Activated CD4-positive, alpha-beta memory T cell treated with anti-CD3 and anti-CD28 coated beads for 36 hours (primary cell): Measurements from ENCODE around the gene ENDOG. TPM values are rescaled to one million over a fixed set of nuclear protein-coding genes. Genes with fewer than 3 reads are reported as not detected.

ENCODE experiments used
- CTCF ChIA-PET: fragments of 350-600 bp; sonication (Branson Sonifier 250); formaldehyde crosslinking; loops from one replicate; lab custom pipeline; 2021; ENCODE audit warnings: antibody characterized with exemption, inconsistent platforms; lab: Charles Lee
- POLR2A ChIA-PET: fragments of 350-600 bp; sonication (Branson Sonifier 250); formaldehyde crosslinking; loops from one replicate; lab custom pipeline; 2021; ENCODE audit warnings: antibody characterized with exemption; lab: Charles Lee
- DNase-seq: peaks from one replicate; pipeline ENCODE4 v3.0.0-alpha.2; 2020
- H3K27ac Mint-ChIP-seq: one replicate; pipeline ENCODE4 v1.8.0; 2021; ENCODE audit warnings: mixed read lengths
- H3K27me3 Mint-ChIP-seq: one replicate; pipeline ENCODE4 v1.8.0; 2021; ENCODE audit warnings: mixed read lengths
- H3K36me3 Mint-ChIP-seq: one replicate; pipeline ENCODE4 v1.8.0; 2021; ENCODE audit warnings: mixed read lengths
- H3K4me1 Mint-ChIP-seq: one replicate; pipeline ENCODE4 v1.8.0; 2021; ENCODE audit warnings: low read depth, mixed read lengths
- H3K4me3 Mint-ChIP-seq: one replicate; pipeline ENCODE4 v1.8.0; 2021; ENCODE audit warnings: mild to moderate bottlenecking, mixed read lengths
- H3K9me3 Mint-ChIP-seq: one replicate; pipeline ENCODE4 v1.8.0; 2021; ENCODE audit warnings: mixed read lengths
- intact Hi-C: fragments of 100-400 bp; cut with micrococcal nuclease; formaldehyde crosslinking; loops from one replicate; pipeline ENCODE4 v1.15.1; 2023
- total RNA-seq, 2 experiments: library from RNA; stranded (reverse); gene quantifications; one replicate each; pipeline ENCODE4 v1.2.3, GENCODE V29; 2021

ENDOG gene
- total RNA-seq, 2 experiments from 2014 or later = 13.8 to 14.2 TPM

GRCh38 chr9:128802482-128802881 is 15.8 kb upstream of the ENDOG start:
- H3K4me1 Mint-ChIP-seq = no peaks in the 10 kb centered on the region
- intact Hi-C loops = no loop called here
- DNase-seq = no peak
- POLR2A ChIA-PET = no interaction called here
- CTCF ChIA-PET = interaction anchor here (1.2 kb wide), 1 partner anchor 16 kb away, joined by 5 read pairs; the partner anchor contains the start of gene ENDOG
- H3K27me3 Mint-ChIP-seq = no peaks in the 10 kb centered on the region
- peaks cover 23% of the 10 kb centered on the region for H3K36me3 Mint-ChIP-seq
- no peak overlapping the region for H3K4me3 Mint-ChIP-seq
- H3K9me3 Mint-ChIP-seq = no peaks in the 10 kb centered on the region
- H3K27ac Mint-ChIP-seq = no peak overlapping the region

GRCh38 chr9:128805661-128806060 is 12.6 kb upstream of the ENDOG start:
- H3K36me3 Mint-ChIP-seq = peaks cover 21% of the 10 kb centered on the region
- POLR2A ChIA-PET = no interaction called here

GRCh38 chr9:128807827-128808226 is 10.5 kb upstream of the ENDOG start:
- no peak overlapping the region for H3K4me3 Mint-ChIP-seq
- no peak for DNase-seq
- CTCF ChIA-PET = interaction anchor here (1.0 to 1.3 kb wide), 2 partner anchors 10 kb away, joined by 3 read pairs; partner anchors contain the start of gene ENDOG
- H3K36me3 Mint-ChIP-seq = peaks cover 15% of the 10 kb centered on the region
- H3K27ac Mint-ChIP-seq = no peak overlapping the region
- H3K4me1 Mint-ChIP-seq = no peaks in the 10 kb centered on the region
- no peaks in the 10 kb centered on the region for H3K9me3 Mint-ChIP-seq
- POLR2A ChIA-PET = interaction anchor here (0.5 kb wide), 1 partner anchor 13 kb away, joined by 3 read pairs; no protein-coding TSS in a partner anchor
- intact Hi-C loops = no loop called here
- H3K27me3 Mint-ChIP-seq = no peaks in the 10 kb centered on the region

More at GRCh38 chr9:128805661-128806060, 12.6 kb upstream of the ENDOG start:
- Mint-ChIP-seq H3K27me3 (no peaks in the 10 kb centered on the region), H3K4me3 (no peak overlapping the region), H3K4me1 (no peaks in the 10 kb centered on the region), H3K27ac (no peak overlapping the region), H3K9me3 (no peaks in the 10 kb centered on the region)
- intact Hi-C loops = no loop called here
- CTCF ChIA-PET = interaction anchor here (0.6 to 1.4 kb wide), 2 partner anchors 13 to 697 kb away, joined by 3 to 5 read pairs; partner anchors contain the start of gene ENDOG
- no peak for DNase-seq

GRCh38 chr9:128808543-128808942 is 9.8 kb upstream of the ENDOG start:
- H3K9me3 Mint-ChIP-seq = no peaks in the 10 kb centered on the region
- POLR2A ChIA-PET = no interaction called here
- no peak for DNase-seq
- intact Hi-C loops = no loop called here
- no peaks in the 10 kb centered on the region for H3K4me1 Mint-ChIP-seq
- CTCF ChIA-PET = interaction anchor here (0.6 to 1.3 kb wide), 2 partner anchors 10 to 12 kb away, joined by 3 read pairs; partner anchors contain the start of gene ENDOG
- H3K36me3 Mint-ChIP-seq = peaks cover 10% of the 10 kb centered on the region
- H3K4me3 Mint-ChIP-seq = no peak overlapping the region
- no peaks in the 10 kb centered on the region for H3K27me3 Mint-ChIP-seq
- peak overlapping the region; percentile 2 for H3K27ac Mint-ChIP-seq

GRCh38 chr9:128809036-128809599 is 9.2 kb upstream of the ENDOG start:
- H3K27ac Mint-ChIP-seq = no peak overlapping the region
- DNase-seq = no peak
- ChIA-PET CTCF (interaction anchor here (1.3 to 1.8 kb wide), 2 partner anchors 9 to 10 kb away, joined by 3 to 10 read pairs; partner anchors contain the start of gene ENDOG), POLR2A (no interaction called here)
- no peaks in the 10 kb centered on the region for H3K4me1 Mint-ChIP-seq
- H3K4me3 Mint-ChIP-seq = no peak overlapping the region
- no peaks in the 10 kb centered on the region for H3K9me3 Mint-ChIP-seq
- H3K36me3 Mint-ChIP-seq = peaks cover 7% of the 10 kb centered on the region
- H3K27me3 Mint-ChIP-seq = no peaks in the 10 kb centered on the region
- intact Hi-C loops = no loop called here

- Mint-ChIP-seq H3K4me1 (no peaks in the 10 kb centered on the region), H3K27ac (no peak overlapping the region), H3K27me3 (no peaks in the 10 kb centered on the region)
Measured at GRCh38 chr9:128809831-128810230, 8.5 kb upstream of the ENDOG start.

GRCh38 chr9:128810873-128811272 is 7.4 kb upstream of the ENDOG start:
- POLR2A ChIA-PET = no interaction called here
- CTCF ChIA-PET = interaction anchor here (1.1 to 1.8 kb wide), 2 partner anchors 8 to 117 kb away, joined by 4 to 10 read pairs; partner anchors contain the start of gene ENDOG
- Mint-ChIP-seq H3K27me3 (no peaks in the 10 kb centered on the region), H3K9me3 (no peaks in the 10 kb centered on the region), H3K36me3 (peaks cover 5% of the 10 kb centered on the region), H3K4me3 (no peak overlapping the region), H3K4me1 (no peaks in the 10 kb centered on the region), H3K27ac (no peak overlapping the region)
- intact Hi-C loops = no loop called here
- no peak for DNase-seq

More at GRCh38 chr9:128809831-128810230, 8.5 kb upstream of the ENDOG start:
- intact Hi-C loops = no loop called here
- Mint-ChIP-seq H3K36me3 (peaks cover 7% of the 10 kb centered on the region), H3K9me3 (no peaks in the 10 kb centered on the region), H3K4me3 (no peak overlapping the region)
- POLR2A ChIA-PET = no interaction called here
- CTCF ChIA-PET = interaction anchor here (0.8 to 1.8 kb wide), 3 partner anchors 9 to 118 kb away, joined by 3 to 10 read pairs (median 4); partner anchors contain the start of gene ENDOG
- no peak for DNase-seq

- intact Hi-C loops = loop anchor here (1.0 to 5.0 kb wide), 7 partner anchors 10 to 209 kb away; partner anchors contain the start of genes DOLK, DYNC2I2, NUP188 and PKN3
- Mint-ChIP-seq H3K36me3 (peaks cover 7% of the 10 kb centered on the region), H3K27ac (no peak overlapping the region), H3K9me3 (no peaks in the 10 kb centered on the region), H3K27me3 (no peaks in the 10 kb centered on the region), H3K4me1 (peaks cover 17% of the 10 kb centered on the region), H3K4me3 (peak overlapping the region; percentile 75)
- CTCF ChIA-PET = interaction anchor here (0.5 to 2.7 kb wide), 32 partner anchors 8 to 313 kb away, joined by 3 to 39 read pairs (median 6); partner anchors contain the start of genes KYAT1, LRRC8A, PKN3 and SPOUT1
- peak; percentile 55 for DNase-seq
- POLR2A ChIA-PET = interaction anchor here (1.0 to 2.6 kb wide), 5 partner anchors 11 to 130 kb away, joined by 3 to 31 read pairs (median 4); partner anchors contain the start of genes DOLK, NUP188, SET and SPOUT1
Measured at GRCh38 chr9:128818839-128819715, 777 bp downstream of the ENDOG start.

- POLR2A ChIA-PET = interaction anchor here (1.5 to 2.6 kb wide), 2 partner anchors 10 to 80 kb away, joined by 3 to 31 read pairs; partner anchors contain the start of gene SPOUT1
- Mint-ChIP-seq H3K4me3 (peak overlapping the region; percentile 20), H3K36me3 (peaks cover 7% of the 10 kb centered on the region), H3K27me3 (no peaks in the 10 kb centered on the region), H3K4me1 (peaks cover 17% of the 10 kb centered on the region), H3K27ac (no peak overlapping the region), H3K9me3 (no peaks in the 10 kb centered on the region)
- DNase-seq = no peak
- CTCF ChIA-PET = interaction anchor here (0.5 to 2.7 kb wide), 9 partner anchors 8 to 250 kb away, joined by 3 to 27 read pairs (median 10); partner anchors contain the start of genes SPOUT1, ZDHHC12 and ZER1
- intact Hi-C loops = loop anchor here (2.0 to 5.0 kb wide), 5 partner anchors 49 to 163 kb away; partner anchors contain the start of genes DOLK, DYNC2I2, NUP188 and PKN3
Measured at GRCh38 chr9:128819716-128820664, 1.7 kb downstream of the ENDOG start.

- intact Hi-C loops = no loop called here
- peak overlapping the region; percentile 12 for H3K4me3 Mint-ChIP-seq
- ChIA-PET CTCF (interaction anchor here (0.6 kb wide), 1 partner anchor 13 kb away, joined by 3 read pairs; no protein-coding TSS in a partner anchor), POLR2A (interaction anchor here (1.5 kb wide), 1 partner anchor 79 kb away, joined by 3 read pairs; no protein-coding TSS in a partner anchor)
- peaks cover 7% of the 10 kb centered on the region for H3K36me3 Mint-ChIP-seq
- no peaks in the 10 kb centered on the region for H3K27me3 Mint-ChIP-seq
- H3K9me3 Mint-ChIP-seq = no peaks in the 10 kb centered on the region
- DNase-seq = no peak
- peaks cover 17% of the 10 kb centered on the region for H3K4me1 Mint-ChIP-seq
- H3K27ac Mint-ChIP-seq = no peak overlapping the region
Measured at GRCh38 chr9:128820665-128821583, 2.6 kb downstream of the ENDOG start.
